K562 (cell line): Measurements from ENCODE around the gene TARM1.
"Not testable (repeated sequence)": the region's sequence is repeated elsewhere in the genome, so short reads cannot be mapped to it uniquely, and the experiment has no call there.

ENCODE experiments used
- ATF3 ChIP-seq, 2 experiments: fragments of 450-650 bp in 1 of 2; sonication (generic) in 1 of 2; formaldehyde crosslinking in 1 of 2; IDR thresholded peaks in 1 of 2; conservative IDR thresholded peaks in 1 of 2; 2 replicates each; pipeline versions ENCODE4 v1.6.1 to v1.8.1; 2016 to 2023; ENCODE audit warnings: mild to moderate bottlenecking in 2 of 2, moderate library complexity in 2 of 2, inconsistent platforms in 1 of 2, missing genetic modification reagents in 1 of 2
- BRF2 ChIP-seq: IDR thresholded peaks from 3 replicates; pipeline ENCODE4 v1.6.1; 2011; ENCODE audit warnings: borderline replicate concordance, mild to moderate bottlenecking; ENCODE audit not compliant: insufficient read length, insufficient read depth
- CBX5 ChIP-seq: IDR thresholded peaks from 2 replicates; pipeline ENCODE4 v1.6.1; 2014; ENCODE audit warnings: low read depth, borderline replicate concordance
- MAX ChIP-seq: sonication (generic); formaldehyde crosslinking; IDR thresholded peaks from 2 replicates; pipeline ENCODE4 v1.9.0; 2022; ENCODE audit warnings: mild to moderate bottlenecking, missing genetic modification reagents
- SETDB1 ChIP-seq: IDR thresholded peaks from one replicate; pipeline ENCODE4 v1.6.1; 2012; ENCODE audit warnings: low read length, control low read depth, inconsistent platforms

- not testable (repeated sequence) for TF ChIP-seq BRF2; CBX5; MAX (CRISPR knock-in tag); ATF3 (IDR thresholded peaks at IDR 0.05); ATF3 (CRISPR knock-in tag; conservative IDR thresholded peaks at IDR 0.05); SETDB1
These were observed 44.6 kb downstream of the TARM1 start for GRCh38 chr19:54036542-54036941.
